SH-SY5Y (cell line): ENCODE results near the gene KLK12.

Source experiments
- GATA2 ChIP-seq: IDR thresholded peaks from 2 replicates; pipeline ENCODE4 v1.6.1; 2011; ENCODE audit warnings: mild to moderate bottlenecking, low read depth, low read length
- GATA3 ChIP-seq: IDR thresholded peaks from 2 replicates; pipeline ENCODE4 v1.6.1; 2011; ENCODE audit warnings: low read depth, mild to moderate bottlenecking, low read length, moderate library complexity

- TF ChIP-seq GATA2, result no peak
- no peak for TF ChIP-seq GATA3
These were observed 25.5 kb upstream of the KLK12 start for GRCh38 chr19:51060336-51060735.
